ENCODE data around the gene KIFC1.

- no peak for TF ChIP-seq CTCF (IDR thresholded peaks at IDR 0.05)
- TF ChIP-seq POLR2A (IDR thresholded peaks at IDR 0.05) = no peak
Measured at GRCh38 chr6:33433544-33434191, 42.0 kb downstream of the KIFC1 start.
